ENCODE measurements around the gene EIF4E1B. TPM values are rescaled to one million over a fixed set of nuclear protein-coding genes. Genes with fewer than 3 reads are reported as not detected.

Gene EIF4E1B
- total RNA-seq, 2 experiments from 2014 or later, result not detected

DNA sequence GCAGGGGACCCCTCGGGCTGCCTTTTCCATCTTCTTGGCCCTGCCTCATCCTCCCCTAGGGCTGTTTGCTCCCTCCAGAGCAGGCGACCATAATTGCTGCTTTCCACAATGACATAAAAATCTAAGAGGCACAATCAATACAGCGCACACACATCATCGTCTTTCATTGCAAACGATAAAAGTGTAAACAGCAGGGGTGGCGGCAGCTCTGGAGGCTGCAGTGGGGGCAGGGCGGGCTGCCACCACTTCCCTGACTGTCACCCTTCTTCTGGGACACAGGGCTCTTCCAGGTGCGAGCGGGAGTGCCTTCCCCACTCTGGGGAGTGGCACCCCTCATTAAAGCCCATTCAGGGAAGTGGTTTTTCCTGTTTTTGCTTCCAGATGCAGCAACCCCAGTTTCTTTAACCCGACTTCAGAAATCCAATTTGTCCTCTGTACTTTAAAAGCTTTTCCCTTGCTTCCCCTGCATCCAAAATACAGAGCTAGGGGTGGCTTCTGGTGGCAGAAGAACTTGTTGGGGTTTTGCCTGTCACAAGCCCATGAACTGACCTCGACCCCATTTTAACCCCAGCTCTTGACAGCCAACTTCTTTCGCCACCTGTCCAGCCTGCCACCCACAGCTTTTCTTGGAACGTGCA is 62.5 kb downstream of the EIF4E1B start:
- ChIA-PET CTCF (no interaction called here), POLR2A (no interaction called here)

DNA sequence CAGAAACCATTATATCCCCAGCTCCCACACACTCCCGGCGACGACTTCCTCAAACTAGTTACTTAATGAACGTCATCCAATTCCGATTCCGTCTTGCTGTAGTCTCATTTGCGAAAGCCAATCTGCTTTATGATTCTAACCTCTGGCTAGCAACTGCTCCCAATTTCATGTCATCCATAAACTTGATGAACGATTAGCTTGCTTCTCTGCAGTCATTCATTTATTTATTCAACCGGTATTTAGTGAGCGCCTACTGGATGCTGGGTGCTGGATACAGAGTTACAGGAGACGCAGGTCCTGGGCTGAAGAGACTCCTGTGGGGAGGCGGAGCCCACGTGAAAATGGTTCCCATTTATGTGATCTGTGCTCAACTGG is 63.0 kb downstream of the EIF4E1B start:
- CTCF ChIA-PET, result no interaction called here
- POLR2A ChIA-PET, result no interaction called here

DNA sequence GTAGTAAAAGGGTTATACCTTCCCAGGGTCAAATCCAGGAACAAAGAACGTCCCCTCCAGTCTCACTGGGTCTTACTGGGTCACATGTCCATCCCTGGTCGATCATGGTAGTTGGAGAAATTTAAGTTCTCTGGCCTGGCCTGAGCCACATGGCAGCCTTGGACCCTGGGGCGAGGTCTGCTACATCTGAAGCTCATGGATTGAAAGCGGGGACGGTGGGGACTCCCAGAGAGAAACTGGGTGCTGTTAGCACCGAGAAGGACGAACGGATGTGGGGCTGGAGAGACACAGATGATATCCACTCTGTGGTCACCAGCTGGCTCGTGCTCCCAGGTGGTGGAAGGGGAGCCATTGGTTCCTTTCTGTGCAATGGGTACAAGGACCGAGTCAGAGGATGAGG is 63.7 kb downstream of the EIF4E1B start:
- CTCF ChIA-PET, result no interaction called here

DNA sequence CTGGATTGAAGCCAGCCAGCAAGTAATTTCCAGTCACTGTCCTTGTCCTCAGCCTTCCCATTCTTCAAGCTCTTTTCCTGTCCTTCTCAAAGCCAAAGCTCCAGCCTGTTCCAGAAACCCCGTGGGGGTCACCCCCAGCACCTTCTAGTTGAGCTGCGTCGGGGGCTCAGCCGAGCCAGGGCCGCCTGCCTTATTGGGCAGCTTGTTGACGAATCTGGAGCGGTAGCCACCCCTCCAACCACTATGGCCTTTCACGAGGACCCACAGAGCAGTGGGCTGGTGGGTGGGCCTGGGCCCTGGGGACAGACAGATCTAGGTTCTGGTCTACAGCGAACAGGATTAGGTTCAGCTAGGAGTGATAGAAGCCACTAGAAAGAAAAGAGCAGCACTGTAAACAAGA is 64.2 kb downstream of the EIF4E1B start:
- ChIA-PET POLR2A (no interaction called here), CTCF (no interaction called here)

More for the DNA sequence above, 63.7 kb downstream of the EIF4E1B start:
- POLR2A ChIA-PET, result no interaction called here

DNA sequence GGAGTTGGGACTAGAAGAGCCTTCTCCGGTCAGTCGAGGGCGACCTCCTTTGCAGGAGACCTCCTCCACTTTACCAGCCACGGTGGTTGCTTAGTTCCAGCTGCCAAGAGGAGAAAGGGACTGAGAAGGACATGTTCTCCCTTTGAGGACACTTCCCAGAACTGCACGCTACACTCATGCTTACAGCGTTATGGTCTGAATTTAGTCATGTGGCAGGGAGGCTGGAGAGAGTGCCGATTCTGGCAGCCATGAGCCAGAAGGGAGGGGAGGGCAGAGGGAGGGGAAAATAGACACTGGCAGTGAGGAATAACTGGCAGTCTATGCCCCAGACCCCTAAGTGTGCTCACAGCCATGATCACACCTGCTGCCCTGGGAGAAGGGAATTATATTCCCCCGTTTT is 64.6 kb downstream of the EIF4E1B start:
- POLR2A ChIA-PET, result interaction anchor here (0.5 kb wide), 1 partner anchor 232 kb away, joined by 5 read pairs; no protein-coding TSS in a partner anchor
- CTCF ChIA-PET, result no interaction called here

Other genes with a start within 250 kb of the EIF4E1B start
- gene NOP16, start 242.1 kb upstream of the EIF4E1B start, total RNA-seq, result 100 to 1,000 TPM; 151 to 163 TPM
- gene HIGD2A, start 241.9 kb upstream of the EIF4E1B start, total RNA-seq, result 10 to 100 TPM; 91.5 to 93.6 TPM
- 10 to 100 TPM; 61.6 to 67.5 TPM for gene CLTB, start 214.1 kb upstream of the EIF4E1B start, total RNA-seq
- gene FAF2, start 182.3 kb upstream of the EIF4E1B start, total RNA-seq, result 10 to 100 TPM; 41.7 to 42.9 TPM
- gene RNF44, start 93.3 kb upstream of the EIF4E1B start, total RNA-seq, result 10 to 100 TPM; 47.2 to 50.5 TPM
- gene CDHR2, start 81.3 kb upstream of the EIF4E1B start, total RNA-seq, result under 1 TPM; 0.06 to 0.50 TPM
- 1 to 10 TPM; 2.7 to 3.0 TPM for gene GPRIN1, start 20.5 kb upstream of the EIF4E1B start, total RNA-seq
- not detected for gene SNCB, start 141 bp upstream of the EIF4E1B start, total RNA-seq
- gene TSPAN17, start 16.8 kb downstream of the EIF4E1B start, total RNA-seq, result 10 to 100 TPM; 36.6 to 37.9 TPM
- not detected for gene UNC5A, start 179.9 kb downstream of the EIF4E1B start, total RNA-seq